Measurements from ENCODE around the gene TOMM34.

DNA sequence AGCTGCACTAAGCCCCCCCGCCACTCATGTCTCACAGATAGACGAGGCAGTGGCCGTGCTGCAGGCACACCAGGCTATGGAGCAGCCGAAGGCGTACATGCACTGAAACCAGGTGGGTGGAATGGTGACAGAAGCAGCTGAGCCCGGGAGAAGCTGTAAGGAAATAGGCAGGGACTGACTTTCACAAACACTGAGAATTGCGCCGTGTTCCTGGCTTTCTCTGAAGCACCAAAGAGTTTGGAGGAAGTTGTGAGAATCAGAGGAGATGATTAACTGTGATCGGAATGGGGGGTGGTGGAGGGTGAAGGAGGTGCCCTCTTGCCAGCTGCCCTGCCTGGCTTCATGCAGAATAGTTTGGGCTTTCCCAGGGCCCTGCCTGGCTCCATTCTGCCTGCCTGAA, 21.6 kb downstream of the TOMM34 start:
- TF ChIP-seq ATF1 (CRISPR knock-in tag; IDR thresholded peaks at IDR 0.05) = no peak
- TF ChIP-seq NR2C2 (CRISPR knock-in tag; IDR thresholded peaks at IDR 0.05) = no peak
- TF ChIP-seq, protein P1, sequence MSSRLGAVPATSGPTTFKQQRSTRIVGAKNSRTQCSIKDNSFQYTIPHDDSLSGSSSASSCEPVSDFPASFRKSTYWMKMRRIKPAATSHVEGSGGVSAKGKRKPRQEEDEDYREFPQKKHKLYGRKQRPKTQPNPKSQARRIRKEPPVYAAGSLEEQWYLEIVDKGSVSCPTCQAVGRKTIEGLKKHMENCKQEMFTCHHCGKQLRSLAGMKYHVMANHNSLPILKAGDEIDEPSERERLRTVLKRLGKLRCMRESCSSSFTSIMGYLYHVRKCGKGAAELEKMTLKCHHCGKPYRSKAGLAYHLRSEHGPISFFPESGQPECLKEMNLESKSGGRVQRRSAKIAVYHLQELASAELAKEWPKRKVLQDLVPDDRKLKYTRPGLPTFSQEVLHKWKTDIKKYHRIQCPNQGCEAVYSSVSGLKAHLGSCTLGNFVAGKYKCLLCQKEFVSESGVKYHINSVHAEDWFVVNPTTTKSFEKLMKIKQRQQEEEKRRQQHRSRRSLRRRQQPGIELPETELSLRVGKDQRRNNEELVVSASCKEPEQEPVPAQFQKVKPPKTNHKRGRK (CRISPR knock-in tag; IDR thresholded peaks at IDR 0.05; ENCODE audit: borderline replicate concordance) = no peak
- TF ChIP-seq, protein P2, sequence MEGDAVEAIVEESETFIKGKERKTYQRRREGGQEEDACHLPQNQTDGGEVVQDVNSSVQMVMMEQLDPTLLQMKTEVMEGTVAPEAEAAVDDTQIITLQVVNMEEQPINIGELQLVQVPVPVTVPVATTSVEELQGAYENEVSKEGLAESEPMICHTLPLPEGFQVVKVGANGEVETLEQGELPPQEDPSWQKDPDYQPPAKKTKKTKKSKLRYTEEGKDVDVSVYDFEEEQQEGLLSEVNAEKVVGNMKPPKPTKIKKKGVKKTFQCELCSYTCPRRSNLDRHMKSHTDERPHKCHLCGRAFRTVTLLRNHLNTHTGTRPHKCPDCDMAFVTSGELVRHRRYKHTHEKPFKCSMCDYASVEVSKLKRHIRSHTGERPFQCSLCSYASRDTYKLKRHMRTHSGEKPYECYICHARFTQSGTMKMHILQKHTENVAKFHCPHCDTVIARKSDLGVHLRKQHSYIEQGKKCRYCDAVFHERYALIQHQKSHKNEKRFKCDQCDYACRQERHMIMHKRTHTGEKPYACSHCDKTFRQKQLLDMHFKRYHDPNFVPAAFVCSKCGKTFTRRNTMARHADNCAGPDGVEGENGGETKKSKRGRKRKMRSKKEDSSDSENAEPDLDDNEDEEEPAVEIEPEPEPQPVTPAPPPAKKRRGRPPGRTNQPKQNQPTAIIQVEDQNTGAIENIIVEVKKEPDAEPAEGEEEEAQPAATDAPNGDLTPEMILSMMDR (IDR thresholded peaks at IDR 0.05) = no peak
- TF ChIP-seq, protein P3, sequence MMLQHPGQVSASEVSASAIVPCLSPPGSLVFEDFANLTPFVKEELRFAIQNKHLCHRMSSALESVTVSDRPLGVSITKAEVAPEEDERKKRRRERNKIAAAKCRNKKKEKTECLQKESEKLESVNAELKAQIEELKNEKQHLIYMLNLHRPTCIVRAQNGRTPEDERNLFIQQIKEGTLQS (CRISPR knock-in tag; conservative IDR thresholded peaks at IDR 0.05) = no peak
- TF ChIP-seq, protein P4, sequence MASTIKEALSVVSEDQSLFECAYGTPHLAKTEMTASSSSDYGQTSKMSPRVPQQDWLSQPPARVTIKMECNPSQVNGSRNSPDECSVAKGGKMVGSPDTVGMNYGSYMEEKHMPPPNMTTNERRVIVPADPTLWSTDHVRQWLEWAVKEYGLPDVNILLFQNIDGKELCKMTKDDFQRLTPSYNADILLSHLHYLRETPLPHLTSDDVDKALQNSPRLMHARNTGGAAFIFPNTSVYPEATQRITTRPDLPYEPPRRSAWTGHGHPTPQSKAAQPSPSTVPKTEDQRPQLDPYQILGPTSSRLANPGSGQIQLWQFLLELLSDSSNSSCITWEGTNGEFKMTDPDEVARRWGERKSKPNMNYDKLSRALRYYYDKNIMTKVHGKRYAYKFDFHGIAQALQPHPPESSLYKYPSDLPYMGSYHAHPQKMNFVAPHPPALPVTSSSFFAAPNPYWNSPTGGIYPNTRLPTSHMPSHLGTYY (CRISPR knock-in tag; IDR thresholded peaks at IDR 0.05) = no peak
- TF ChIP-seq TCF7 (CRISPR knock-in tag; IDR thresholded peaks at IDR 0.05; ENCODE audit: low read depth) = no peak
- no peak for TF ChIP-seq FOXP1 (CRISPR knock-in tag; IDR thresholded peaks at IDR 0.05; ENCODE audit: borderline replicate concordance)
- TF ChIP-seq NFYB (CRISPR knock-in tag; conservative IDR thresholded peaks at IDR 0.05; ENCODE audit: low read depth) = no peak
- TF ChIP-seq, protein P5, sequence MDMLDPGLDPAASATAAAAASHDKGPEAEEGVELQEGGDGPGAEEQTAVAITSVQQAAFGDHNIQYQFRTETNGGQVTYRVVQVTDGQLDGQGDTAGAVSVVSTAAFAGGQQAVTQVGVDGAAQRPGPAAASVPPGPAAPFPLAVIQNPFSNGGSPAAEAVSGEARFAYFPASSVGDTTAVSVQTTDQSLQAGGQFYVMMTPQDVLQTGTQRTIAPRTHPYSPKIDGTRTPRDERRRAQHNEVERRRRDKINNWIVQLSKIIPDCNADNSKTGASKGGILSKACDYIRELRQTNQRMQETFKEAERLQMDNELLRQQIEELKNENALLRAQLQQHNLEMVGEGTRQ (CRISPR knock-in tag; IDR thresholded peaks at IDR 0.05) = no peak
- no peak for TF ChIP-seq ZNF416 (CRISPR knock-in tag; IDR thresholded peaks at IDR 0.05)
- TF ChIP-seq, protein P6, sequence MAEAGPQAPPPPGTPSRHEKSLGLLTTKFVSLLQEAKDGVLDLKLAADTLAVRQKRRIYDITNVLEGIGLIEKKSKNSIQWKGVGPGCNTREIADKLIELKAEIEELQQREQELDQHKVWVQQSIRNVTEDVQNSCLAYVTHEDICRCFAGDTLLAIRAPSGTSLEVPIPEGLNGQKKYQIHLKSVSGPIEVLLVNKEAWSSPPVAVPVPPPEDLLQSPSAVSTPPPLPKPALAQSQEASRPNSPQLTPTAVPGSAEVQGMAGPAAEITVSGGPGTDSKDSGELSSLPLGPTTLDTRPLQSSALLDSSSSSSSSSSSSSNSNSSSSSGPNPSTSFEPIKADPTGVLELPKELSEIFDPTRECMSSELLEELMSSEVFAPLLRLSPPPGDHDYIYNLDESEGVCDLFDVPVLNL (CRISPR knock-in tag; IDR thresholded peaks at IDR 0.05; ENCODE audit: borderline replicate concordance, low read depth) = no peak
- no peak for TF ChIP-seq TP53 (CRISPR knock-in tag; IDR thresholded peaks at IDR 0.05)
- TF ChIP-seq, protein P7, sequence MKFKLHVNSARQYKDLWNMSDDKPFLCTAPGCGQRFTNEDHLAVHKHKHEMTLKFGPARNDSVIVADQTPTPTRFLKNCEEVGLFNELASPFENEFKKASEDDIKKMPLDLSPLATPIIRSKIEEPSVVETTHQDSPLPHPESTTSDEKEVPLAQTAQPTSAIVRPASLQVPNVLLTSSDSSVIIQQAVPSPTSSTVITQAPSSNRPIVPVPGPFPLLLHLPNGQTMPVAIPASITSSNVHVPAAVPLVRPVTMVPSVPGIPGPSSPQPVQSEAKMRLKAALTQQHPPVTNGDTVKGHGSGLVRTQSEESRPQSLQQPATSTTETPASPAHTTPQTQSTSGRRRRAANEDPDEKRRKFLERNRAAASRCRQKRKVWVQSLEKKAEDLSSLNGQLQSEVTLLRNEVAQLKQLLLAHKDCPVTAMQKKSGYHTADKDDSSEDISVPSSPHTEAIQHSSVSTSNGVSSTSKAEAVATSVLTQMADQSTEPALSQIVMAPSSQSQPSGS (CRISPR knock-in tag; IDR thresholded peaks at IDR 0.05; ENCODE audit: borderline replicate concordance, low read depth) = no peak
